ENCODE results near the gene IPO5. TPM values are rescaled to one million over a fixed set of nuclear protein-coding genes. Genes with fewer than 3 reads are reported as not detected.
"Not testable (repeated sequence)": the region's sequence is repeated elsewhere in the genome, so short reads cannot be mapped to it uniquely, and the experiment has no call there.

The IPO5 gene
- total RNA-seq, 2 experiments from 2014 or later: 81.8 to 116 TPM

- POLR2A ChIA-PET: interaction anchor here (1.1 kb wide), 1 partner anchor 23 kb away, joined by 3 read pairs; no protein-coding TSS in a partner anchor
- H3K4me1 ChIP-seq (ENCODE audit: insufficient read depth, low read length, poor library complexity, severe bottlenecking): no peaks in the 10 kb centered on the region
- H3K79me2 ChIP-seq (ENCODE audit: insufficient read depth, low read depth, low read length): no peaks in the 10 kb centered on the region
- peaks cover 81% of the 10 kb centered on the region for H3K36me3 ChIP-seq (ENCODE audit: insufficient read depth, low read length)
- H3K9me2 ChIP-seq (ENCODE audit: insufficient read depth, low read length): no peaks in the 10 kb centered on the region
- intact Hi-C loops (cut with micrococcal nuclease; ENCODE audit: unreplicated experiment): no loop called here
- no peak overlapping the region for H3K4me2 ChIP-seq (ENCODE audit: low read length)
- no peak overlapping the region for H2AFZ ChIP-seq (ENCODE audit: low read length)
- DNase-seq (ENCODE audit: low spot score): no peak
- BruUV-seq (replicated peaks): no TSS peak
- H3K27ac ChIP-seq (ENCODE audit: low read depth, low read length, poor library complexity, severe bottlenecking): no peak overlapping the region
- H3K4me3 ChIP-seq (ENCODE audit: low read depth, low read length, poor library complexity, severe bottlenecking): no peak overlapping the region
- no peaks in the 10 kb centered on the region for H4K20me1 ChIP-seq (ENCODE audit: insufficient read depth, low read length)
- no peak for TF ChIP-seq EZH2phosphoT487 (IDR thresholded peaks at IDR 0.05; ENCODE audit: borderline replicate concordance, low read depth, low read length)
- TF ChIP-seq, protein P1, sequence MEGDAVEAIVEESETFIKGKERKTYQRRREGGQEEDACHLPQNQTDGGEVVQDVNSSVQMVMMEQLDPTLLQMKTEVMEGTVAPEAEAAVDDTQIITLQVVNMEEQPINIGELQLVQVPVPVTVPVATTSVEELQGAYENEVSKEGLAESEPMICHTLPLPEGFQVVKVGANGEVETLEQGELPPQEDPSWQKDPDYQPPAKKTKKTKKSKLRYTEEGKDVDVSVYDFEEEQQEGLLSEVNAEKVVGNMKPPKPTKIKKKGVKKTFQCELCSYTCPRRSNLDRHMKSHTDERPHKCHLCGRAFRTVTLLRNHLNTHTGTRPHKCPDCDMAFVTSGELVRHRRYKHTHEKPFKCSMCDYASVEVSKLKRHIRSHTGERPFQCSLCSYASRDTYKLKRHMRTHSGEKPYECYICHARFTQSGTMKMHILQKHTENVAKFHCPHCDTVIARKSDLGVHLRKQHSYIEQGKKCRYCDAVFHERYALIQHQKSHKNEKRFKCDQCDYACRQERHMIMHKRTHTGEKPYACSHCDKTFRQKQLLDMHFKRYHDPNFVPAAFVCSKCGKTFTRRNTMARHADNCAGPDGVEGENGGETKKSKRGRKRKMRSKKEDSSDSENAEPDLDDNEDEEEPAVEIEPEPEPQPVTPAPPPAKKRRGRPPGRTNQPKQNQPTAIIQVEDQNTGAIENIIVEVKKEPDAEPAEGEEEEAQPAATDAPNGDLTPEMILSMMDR (conservative IDR thresholded peaks at IDR 0.05; ENCODE audit: low read length): no peak
- H3K9me3 ChIP-seq (ENCODE audit: low read length): no peaks in the 10 kb centered on the region
- CTCF ChIA-PET (ENCODE audit: unreplicated experiment): no interaction called here
Observed at GRCh38 chr13:97999653-98000052, 46.2 kb downstream of the IPO5 start.

DNA sequence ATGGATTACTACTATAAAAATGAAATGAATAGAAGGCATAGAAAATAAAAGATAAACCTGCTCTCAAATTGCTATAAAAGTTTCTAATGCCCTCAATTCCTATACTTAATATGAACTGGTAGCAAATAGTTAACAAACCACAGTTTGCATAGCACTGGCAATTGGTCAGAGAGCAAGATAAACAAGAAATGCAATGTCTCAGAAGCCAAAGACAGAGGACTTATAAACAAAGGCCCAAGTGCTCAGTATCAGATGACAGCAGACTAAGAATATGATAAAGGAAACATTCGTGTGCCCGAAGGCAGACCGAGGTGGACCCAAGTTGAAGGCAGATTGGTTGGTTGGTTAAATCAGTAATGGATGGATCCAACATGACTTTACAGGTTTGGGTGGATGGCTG is 50.6 kb downstream of the IPO5 start:
- CTCF ChIA-PET (ENCODE audit: unreplicated experiment): no interaction called here
- intact Hi-C loops (cut with micrococcal nuclease; ENCODE audit: unreplicated experiment): no loop called here

GRCh38 chr13:98004997-98005396 is 51.5 kb downstream of the IPO5 start:
- BruUV-seq (replicated peaks); H3K27ac ChIP-seq (ENCODE audit: low read depth, low read length, poor library complexity, severe bottlenecking); DNase-seq (ENCODE audit: low spot score); intact Hi-C loops (cut with micrococcal nuclease; ENCODE audit: unreplicated experiment); H3K79me2 ChIP-seq (ENCODE audit: insufficient read depth, low read depth, low read length); H3K4me1 ChIP-seq (ENCODE audit: insufficient read depth, low read length, poor library complexity, severe bottlenecking); H4K20me1 ChIP-seq (ENCODE audit: insufficient read depth, low read length); POLR2A ChIA-PET; H3K4me2 ChIP-seq (ENCODE audit: low read length); CTCF ChIA-PET (ENCODE audit: unreplicated experiment); H3K9me3 ChIP-seq (ENCODE audit: low read length); H2AFZ ChIP-seq (ENCODE audit: low read length); H3K4me3 ChIP-seq (ENCODE audit: low read depth, low read length, poor library complexity, severe bottlenecking); H3K9me2 ChIP-seq (ENCODE audit: insufficient read depth, low read length): not testable (repeated sequence)
- peaks cover 80% of the 10 kb centered on the region for H3K36me3 ChIP-seq (ENCODE audit: insufficient read depth, low read length)

More for the DNA sequence above, 50.6 kb downstream of the IPO5 start:
- no peak overlapping the region for H3K4me2 ChIP-seq (ENCODE audit: low read length)
- no peaks in the 10 kb centered on the region for H3K79me2 ChIP-seq (ENCODE audit: insufficient read depth, low read depth, low read length)
- H3K9me2 ChIP-seq (ENCODE audit: insufficient read depth, low read length): no peaks in the 10 kb centered on the region
- H3K27ac ChIP-seq (ENCODE audit: low read depth, low read length, poor library complexity, severe bottlenecking): no peak overlapping the region
- no peaks in the 10 kb centered on the region for H3K9me3 ChIP-seq (ENCODE audit: low read length)
- H3K36me3 ChIP-seq (ENCODE audit: insufficient read depth, low read length): peaks cover 80% of the 10 kb centered on the region
- POLR2A ChIA-PET: no interaction called here
- H3K4me3 ChIP-seq (ENCODE audit: low read depth, low read length, poor library complexity, severe bottlenecking): no peak overlapping the region
- no peak for DNase-seq (ENCODE audit: low spot score)
- no peak overlapping the region for H2AFZ ChIP-seq (ENCODE audit: low read length)
- no peaks in the 10 kb centered on the region for H4K20me1 ChIP-seq (ENCODE audit: insufficient read depth, low read length)
- no peak for TF ChIP-seq EZH2phosphoT487 (IDR thresholded peaks at IDR 0.05; ENCODE audit: borderline replicate concordance, low read depth, low read length)
- TF ChIP-seq, protein P1 (conservative IDR thresholded peaks at IDR 0.05; ENCODE audit: low read length): no peak
- no peaks in the 10 kb centered on the region for H3K4me1 ChIP-seq (ENCODE audit: insufficient read depth, low read length, poor library complexity, severe bottlenecking)
- no TSS peak for BruUV-seq (replicated peaks)
